ENCODE results near the gene SLC5A1. TPM values are rescaled to one million over a fixed set of nuclear protein-coding genes. Genes with fewer than 3 reads are reported as not detected.
A peak's percentile ranks its signal among the peaks of the same experiment; 100 is the strongest.

Gene SLC5A1
- total RNA-seq, 1 donor from 2014 or later, result not detected

DNA sequence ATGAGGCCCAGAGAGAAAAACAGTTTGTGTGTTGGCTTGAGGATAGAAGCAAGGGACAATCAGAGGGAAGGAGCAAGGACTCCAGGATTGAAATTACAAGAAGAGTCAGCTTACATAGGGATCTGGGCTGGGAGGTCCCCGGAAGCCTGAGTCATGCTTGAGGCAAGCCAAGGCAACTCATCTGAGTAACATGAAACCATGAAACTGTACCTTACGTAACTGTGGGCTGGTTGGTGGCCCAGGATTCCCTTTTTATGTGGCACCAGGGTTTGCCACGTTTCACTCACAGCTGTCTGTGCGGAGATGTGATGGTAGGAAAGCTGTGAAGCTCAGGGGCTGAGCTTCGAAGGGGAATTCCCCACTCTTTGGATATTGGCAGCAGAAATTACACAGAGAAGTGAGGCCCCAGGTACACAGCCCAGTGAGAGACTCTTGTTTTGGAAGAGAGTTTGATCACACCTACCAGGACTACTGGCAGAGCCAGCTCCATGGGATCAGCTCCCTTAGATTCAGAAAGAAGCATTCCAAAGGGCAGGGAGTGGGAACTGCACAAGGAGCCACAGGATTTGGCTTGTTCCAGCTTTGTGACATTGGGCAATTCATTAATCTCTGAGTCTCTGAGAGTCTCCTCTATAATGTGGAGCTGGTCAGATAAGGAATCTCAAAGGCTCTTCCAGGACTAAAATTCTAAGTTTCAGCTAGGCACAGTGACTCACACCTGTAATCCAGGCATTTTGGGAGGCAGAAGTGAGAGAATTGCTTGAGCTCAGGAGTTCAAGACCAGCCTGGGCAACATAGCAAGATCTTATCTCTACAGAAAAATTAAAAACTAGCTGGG, 7.8 kb downstream of the SLC5A1 start:
- DNase-seq (ENCODE audit: low read depth), result peak; percentile 90

DNA sequence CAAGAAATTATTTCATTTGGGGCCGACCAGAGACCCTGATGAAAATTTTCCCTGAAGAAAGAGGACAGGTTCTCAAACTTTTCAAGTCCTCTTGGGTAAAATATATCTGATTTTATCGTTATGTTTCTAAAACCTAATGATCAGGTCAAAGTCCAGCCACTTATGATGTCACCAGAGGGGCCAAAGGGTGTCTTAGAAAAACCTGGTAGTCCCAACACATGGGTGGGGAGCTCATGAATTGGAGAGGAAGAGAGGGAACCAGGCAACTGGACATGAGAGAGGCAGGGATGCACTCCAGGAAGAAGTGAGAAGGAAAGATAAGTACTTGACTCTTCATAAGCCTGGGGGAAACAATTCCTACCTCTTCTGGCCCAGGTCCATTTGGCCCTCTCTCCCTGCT, 9.2 kb downstream of the SLC5A1 start:
- DNase-seq (ENCODE audit: low read depth), result no peak

DNA sequence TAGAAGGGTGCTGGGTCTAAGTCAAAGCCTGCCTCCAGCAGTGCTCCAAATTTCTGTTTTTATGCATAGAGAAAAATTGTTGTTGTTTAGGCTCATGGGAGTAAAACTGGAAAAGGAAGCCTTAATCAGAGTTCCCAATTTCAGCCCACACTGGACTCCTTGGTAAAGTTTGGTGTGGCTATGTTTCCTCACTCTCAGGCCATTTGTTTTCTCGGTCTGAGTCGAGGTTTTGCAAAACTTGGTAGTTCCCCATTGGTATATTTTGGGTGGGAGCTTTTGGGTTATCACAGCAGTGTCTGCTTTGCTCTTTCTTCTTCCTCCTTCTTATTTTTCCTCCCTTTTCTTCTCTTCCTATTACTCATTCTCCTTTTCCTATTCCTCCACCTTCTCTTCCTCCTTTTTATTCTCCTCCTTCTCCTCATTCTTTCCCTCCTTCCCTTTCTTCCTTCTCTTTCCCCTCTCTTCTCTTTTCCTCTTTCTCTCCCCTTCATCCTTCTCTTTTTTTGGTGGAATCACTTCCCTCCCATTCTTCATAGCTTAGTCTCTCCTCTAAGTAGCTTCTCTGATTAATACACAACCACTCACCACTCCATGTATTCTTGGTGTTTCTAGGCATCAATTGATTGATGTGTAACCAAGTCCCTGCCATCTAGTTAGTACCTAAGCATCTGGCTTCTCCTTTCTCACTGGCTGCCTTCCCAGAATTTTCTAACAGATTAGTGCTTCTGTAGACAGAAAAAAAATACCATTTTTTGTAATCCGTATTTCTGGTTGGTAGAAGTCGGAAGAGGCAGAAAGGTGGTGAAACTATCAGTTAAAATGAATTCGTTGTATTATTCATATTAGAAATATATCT, 10.1 kb downstream of the SLC5A1 start:
- no peak for DNase-seq (ENCODE audit: low read depth)

DNA sequence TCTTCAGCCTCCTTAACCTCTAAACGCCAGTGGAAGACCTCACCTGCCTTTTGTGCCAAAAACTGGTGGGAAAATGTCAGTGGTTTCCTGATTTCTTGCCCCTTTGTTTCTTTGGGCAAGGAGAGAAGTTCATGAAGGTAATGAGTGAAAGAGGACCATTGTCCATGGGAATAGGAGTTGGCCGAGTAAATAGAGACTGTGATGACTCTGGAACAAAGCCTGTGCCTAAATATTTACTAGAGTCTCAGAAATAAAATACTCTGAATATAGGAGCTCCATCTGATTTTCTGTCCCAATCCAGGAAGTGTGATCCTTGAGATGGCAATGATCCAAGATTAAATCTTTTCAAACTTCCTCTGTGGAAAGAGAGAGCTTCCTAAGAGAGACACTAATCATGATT, 12.0 kb downstream of the SLC5A1 start:
- DNase-seq (ENCODE audit: low read depth), result no peak

DNA sequence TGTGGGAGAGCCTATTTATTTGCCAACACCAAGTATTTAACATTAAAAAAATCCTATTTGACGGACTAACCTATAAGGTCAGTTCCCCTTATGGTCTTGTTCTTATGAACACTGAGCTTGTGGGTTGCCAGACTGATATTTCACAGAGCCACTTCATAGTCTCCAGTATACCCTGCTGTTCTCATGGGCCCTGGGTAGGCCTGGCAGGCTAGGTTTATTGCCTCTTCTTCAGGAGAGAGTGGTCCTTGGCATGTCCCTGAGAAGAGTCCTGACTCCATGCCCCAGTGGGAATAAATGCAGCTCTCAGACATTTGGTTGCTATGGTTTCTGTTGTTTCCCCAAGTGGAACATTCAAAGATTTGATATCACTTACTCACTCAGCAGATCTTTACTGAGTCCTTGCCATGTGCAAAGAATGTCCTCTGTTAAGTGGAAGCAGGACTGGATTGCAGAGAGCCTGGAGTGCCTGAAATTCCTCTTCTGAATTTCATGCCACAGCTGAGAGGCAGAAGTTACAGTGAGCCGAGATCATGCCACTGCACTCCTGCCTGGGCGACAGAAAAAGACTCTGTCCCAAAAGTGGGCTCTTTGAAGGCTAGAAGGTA, 15.7 kb downstream of the SLC5A1 start:
- peak; percentile 53 for DNase-seq (ENCODE audit: low read depth)

DNA sequence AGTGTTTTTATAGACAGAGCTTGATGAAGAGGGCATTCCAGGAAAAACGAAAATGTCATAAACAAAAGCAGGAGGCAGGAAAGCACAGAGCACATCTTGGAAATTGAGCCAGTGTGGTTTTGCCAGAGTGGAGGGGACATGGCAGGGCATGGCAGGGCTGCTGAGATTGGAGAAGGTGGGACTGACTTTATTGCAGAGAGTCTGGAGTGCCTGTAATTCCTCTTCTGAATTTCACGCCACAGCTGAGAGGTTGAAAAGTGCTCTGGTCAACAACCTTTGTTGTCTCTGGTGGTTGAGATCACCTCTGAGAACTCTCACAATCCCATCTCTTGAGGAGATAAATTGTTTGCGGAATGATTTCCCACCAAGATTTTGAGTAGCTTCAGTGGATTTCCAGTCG, 16.4 kb downstream of the SLC5A1 start:
- DNase-seq (ENCODE audit: low read depth), result no peak

DNA sequence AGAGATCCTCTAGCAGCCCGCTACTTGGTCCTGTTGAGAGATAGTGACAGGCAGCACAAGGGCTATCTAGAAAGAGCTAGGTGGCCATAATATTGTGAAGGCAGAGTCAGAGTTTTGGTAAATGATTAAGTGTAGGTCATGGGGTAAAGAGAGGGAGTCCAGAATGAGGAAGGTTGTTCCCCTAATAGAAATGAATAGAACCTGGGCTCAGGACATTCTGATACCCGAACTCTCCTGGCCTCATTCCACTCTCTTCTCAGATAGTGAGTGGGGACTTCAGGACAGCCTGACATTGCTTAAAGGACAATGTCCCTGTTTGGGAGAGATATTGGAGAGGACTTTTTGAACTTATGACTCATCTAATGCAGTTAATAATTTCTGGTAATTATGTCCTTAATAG, 20.6 kb downstream of the SLC5A1 start:
- peak; percentile 35 for DNase-seq (ENCODE audit: low read depth)

DNA sequence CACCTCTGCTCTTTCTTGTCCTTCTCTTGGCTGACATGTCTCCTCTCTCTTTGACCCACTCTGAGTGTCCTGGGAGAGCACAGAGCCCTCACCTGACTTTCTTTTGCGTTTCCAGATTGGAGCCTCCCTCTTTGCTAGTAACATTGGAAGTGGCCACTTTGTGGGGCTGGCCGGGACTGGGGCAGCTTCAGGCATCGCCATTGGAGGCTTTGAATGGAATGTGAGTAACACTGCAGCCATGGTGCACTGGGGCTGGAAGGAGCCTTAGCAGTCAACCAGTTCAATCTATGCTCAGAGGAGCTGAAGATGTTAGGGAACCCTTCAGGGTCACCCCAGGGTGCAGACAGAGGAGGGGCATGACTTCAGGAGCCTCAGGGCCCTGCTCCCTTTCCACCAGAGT, 23.8 kb downstream of the SLC5A1 start:
- DNase-seq (ENCODE audit: low read depth), result no peak

DNA sequence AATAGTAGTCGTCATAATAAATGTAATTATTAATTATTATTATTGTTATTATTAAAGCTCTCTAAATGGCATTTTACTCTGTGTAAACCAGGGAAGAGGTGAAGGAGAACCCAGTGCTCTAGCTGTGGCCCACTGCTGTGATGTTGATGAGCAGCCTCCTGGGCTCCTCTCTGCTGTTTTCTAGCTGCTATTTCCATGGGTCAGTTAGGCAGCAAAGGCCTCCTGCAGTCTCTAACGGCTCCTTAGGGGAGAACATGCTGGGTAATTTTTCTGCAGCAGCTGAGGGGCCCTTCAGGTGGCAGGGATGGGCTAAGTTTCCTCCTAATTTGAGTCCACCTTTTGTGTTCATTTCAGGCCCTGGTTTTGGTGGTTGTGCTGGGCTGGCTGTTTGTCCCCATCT, 24.6 kb downstream of the SLC5A1 start:
- no peak for DNase-seq (ENCODE audit: low read depth)

DNA sequence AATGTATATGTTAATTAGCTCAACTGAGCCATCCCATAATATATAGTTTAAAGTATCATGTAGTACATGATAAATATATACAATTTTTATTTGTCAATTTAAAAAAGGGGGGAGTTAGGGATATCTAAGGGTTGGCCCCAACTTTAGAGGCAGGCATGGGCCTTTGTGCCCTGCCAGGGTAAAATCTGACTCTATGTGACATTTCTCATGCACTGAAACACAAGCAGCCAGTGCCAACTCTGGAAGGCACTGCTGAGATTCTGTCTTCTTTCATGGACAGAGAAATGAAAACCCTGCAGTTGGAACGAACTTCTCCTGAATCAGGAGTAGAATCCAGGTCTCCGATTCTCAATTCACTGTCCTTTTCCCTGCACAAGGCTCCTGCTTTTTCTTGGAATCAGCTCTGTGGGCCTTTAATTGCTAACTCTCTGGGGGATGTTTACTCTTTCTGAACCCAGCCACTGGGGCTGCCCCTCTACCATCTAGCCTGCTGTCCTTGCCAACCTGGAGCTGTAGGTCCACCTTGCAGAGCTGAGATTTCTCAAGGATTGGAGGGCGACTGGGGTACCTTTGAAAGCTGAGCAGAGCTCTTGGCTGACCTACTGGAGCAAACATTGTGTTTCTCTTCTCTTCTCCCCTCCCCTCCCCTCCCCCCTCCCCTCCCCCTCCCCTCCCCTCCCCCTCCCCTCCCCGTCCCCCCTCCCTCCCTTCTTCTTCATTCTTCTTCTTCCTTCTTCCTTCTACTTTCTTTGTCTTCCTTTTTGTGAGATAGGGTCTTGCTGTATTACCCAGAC, 26.7 kb downstream of the SLC5A1 start:
- no peak for DNase-seq (ENCODE audit: low read depth)

DNA sequence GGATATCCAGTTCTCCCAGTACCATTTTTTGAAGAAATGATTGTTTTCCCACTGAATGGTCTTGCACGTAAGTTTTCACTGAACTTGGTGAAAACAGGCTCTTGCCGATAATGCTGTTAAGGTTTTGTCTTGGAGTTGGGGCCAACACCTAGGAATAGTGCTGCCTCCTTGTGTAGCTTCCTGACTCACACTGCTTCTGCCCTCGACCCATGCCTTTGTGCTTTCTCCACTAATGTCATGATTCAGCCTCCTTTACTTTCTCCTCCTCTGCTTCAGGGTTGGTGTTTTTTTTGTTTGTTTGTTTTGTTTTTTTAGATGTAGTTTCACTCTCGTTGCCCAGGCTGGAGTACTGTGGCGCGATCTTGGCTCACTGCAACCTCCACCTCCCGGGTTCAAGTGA, 30.2 kb downstream of the SLC5A1 start:
- DNase-seq (ENCODE audit: low read depth), result peak; percentile 26

DNA sequence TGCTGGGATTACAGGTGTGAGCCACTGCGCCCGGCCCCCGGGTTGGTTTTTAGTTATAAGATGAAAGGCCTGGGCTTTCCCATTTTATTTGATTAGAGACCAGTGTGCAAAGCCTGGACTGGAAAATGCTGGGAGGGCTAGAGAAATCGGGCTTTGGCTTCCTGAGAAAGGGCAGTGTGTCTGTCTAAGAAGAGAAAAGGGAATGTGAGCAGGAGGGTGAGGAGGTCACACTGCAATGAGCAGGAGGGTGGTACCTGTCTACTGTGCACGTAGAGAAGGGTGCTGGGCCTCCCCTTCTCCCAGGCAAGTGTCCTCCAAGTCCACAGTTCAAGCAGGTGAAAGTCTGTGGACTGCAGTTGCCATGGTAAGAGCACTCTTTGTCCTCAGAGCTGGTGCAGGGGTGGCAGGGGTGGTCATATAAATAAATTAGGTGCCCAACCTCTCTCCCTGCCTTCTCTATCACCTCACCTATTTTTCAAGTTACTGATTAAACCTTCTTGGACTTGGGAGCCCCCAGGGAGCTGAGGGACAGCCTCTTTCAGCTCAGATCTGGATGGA, 30.8 kb downstream of the SLC5A1 start:
- DNase-seq (ENCODE audit: low read depth), result peak; percentile 29

DNA sequence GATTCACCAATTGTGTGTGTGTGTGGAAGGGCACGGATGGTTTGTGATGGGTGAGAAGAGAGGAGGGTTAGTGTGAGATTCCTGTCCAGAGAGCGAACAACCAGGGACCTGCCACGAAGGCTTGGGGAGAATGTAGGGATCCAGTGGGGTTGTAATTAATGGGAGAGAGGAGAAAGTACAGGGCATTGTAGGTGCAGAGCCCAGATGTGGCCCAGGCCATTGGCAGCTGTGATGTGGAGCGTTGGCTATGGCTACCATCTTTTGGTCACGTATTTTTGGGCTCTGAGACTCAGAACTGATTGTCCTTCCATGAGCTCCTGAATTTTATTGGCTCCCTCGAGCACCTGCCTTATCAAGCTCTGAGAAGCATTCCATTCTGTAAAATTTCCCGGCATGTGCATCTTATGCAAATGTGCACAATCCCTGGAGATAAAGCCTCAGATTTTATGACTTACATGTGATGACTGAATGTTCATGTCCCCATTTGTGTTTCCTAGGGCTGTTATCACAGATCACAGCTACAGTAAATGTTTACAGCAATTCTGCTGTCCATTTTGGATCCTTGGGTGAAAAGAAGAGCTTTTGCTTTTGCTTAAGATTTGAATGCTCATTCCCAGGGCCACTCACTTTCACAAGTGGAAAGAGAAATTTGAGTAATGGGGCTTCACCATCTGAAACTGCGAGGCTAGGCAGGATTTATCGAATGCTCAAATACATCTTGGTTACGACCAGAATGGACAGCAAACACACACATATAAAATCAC, 33.1 kb downstream of the SLC5A1 start:
- no peak for DNase-seq (ENCODE audit: low read depth)

DNA sequence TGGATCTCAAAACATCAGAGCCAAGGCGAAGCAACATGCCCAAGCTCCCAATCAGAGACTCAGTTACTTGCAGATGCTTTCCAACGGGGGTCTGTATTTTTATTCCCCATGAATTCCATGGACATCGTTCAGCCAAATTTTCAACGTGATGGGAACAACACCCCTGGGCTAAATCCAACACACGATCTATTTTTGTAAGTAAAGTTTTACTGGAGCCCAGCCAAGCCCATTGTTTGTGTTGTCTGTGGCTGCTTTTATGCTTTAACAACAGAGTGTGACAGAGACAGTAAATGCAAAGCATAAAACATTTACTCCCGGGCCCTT, 33.7 kb downstream of the SLC5A1 start:
- no peak for DNase-seq (ENCODE audit: low read depth)

DNA sequence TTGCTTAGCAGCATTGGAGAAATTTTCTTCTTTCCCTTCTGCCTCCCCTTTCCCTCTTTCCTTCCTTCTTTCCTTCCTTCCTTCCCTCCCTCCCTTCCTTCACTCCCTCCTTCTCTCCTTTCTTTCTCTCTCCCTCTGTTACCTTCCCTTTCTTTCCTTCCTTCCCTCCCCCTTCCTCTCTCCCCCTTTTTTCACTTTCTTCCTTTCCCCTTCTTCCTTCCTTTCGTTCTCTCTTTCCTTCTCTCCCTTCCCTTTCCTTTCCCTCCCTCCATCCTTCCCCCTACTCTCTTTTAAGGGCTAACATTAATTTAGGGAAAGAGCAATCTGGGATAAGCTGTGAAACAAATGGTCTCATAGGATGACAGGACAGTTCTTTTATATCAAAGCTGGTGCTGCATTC, 34.1 kb downstream of the SLC5A1 start:
- DNase-seq (ENCODE audit: low read depth), result no peak

DNA sequence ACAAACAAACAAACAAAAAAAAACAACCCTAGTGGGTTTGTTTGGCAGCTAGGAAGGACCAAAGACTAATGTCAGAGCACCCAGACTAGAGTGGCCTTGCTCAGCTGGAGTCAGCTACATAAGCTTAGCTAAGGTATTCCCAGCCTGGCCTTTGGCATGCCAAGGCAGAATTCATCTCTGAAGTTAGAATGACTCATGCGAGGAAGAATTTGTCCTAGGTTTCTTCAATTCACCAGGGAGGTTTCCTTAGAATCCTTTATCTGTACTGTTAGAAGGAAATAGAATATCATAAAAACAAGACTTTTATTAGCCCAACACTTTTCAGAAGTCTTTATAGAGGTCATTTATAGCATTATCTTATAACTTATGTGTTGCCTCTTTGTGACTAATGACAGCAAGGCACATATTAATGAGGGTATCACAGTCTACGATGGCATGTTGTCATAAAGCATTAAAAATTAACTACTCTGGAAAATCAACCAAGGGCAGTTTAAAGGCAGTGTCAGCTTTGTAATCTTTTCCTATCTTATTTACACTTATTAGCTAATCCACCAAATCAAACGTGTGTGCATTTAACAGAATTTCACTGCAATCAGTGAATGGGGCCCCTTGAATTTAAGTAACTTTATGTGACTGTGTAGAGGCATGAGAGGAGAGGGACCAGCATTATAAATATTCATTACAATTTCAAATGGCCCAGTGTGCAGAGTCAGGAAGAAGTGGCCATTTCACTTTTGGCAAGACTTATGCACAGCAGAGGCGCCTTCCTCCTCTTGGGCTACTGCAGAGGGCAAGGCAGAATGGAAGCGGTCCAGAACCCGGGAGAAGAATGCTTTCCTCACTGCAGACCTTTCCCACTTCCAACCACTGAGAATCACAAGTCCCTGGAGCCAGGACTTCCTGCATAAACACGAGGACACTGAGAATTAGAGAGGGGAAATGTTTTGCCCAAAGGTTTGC, 36.3 kb downstream of the SLC5A1 start:
- DNase-seq (ENCODE audit: low read depth), result peak; percentile 92

DNA sequence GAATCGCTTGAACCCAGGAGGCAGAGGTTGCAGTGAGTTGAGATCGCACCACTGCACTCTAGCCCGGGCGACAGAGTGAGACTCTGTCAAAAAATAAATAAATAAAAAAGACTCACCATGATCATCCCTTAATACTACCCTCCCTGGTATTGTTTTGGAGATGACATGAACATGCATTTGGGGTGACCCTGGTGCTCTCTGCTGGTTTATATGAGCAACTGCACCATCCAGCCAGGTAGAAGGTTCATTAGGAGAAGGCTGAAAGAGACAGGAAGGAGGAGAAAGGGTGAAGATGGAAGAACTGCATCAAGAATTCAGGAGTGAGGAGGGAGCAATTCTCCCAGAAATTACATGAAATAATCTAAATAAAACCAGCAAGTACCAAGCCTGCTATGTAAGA, 37.8 kb downstream of the SLC5A1 start:
- peak; percentile 51 for DNase-seq (ENCODE audit: low read depth)

DNA sequence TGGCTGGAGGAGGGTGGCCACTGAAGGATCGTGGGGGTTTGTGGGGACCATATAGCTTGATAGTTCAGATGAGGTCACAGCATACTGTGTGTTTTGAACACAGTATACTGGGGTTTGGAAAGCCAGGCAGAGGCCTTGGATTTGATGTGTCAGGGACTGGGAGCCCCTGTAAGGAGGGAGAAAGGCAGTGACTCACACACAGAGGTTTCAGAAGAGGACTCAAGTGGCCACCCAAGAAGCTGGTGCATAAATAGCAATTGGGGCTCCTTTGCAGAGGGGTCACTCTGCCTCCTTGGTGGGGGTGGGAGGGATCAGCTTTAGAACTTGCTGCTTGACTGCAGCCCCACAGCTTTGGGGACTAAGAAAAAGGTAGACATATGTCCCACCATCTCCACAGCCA, 39.3 kb downstream of the SLC5A1 start:
- no peak for DNase-seq (ENCODE audit: low read depth)

DNA sequence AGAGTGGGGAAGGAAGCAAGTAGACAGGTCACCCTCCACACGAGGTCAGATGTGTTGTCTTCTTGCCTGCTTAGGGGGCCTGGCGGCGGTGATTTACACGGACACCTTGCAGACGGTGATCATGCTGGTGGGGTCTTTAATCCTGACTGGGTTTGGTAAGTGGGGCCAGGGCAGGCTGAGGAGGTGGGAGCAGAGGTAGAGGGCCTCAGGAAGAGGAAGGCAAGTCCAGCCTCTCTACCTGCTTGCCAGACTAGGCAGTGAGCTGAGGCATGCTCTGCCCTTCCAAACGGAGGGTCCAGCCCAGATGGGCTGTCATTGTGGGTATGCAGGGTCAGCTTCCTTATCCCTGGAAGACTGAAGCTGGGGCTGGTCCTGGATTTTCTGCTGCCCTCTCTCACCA, 39.9 kb downstream of the SLC5A1 start:
- no peak for DNase-seq (ENCODE audit: low read depth)

DNA sequence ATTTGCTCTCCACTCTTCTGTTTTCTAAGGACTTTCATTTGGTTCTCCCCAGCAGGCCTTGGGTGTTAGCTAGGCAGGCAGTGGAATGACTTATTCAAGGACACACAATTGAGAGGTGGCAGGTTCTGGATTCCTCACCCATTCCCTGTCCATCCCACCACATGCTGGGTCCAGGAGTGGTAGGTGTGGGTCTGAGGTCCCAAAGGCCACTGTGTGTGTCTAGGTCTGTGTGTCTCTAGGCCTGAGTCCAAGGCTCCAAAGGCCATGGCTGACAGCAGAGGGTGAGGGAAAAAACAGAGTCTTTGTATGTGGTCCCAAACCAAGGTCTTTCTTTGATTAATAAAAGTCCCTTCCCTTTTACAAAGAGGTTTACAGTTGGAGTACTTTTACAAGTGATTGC, 40.8 kb downstream of the SLC5A1 start:
- DNase-seq (ENCODE audit: low read depth), result no peak
